Activated CD4-positive, alpha-beta T cell treated with anti-CD3 and anti-CD28 coated beads, Interleukin-2, Interleukin-4, amounts not matched to agents 100 ng/mL and 50 ng/mL, durations not matched to agents 16 hours and 8 hours (primary cell): ENCODE results near the gene SVOP.
"Not testable (repeated sequence)": the region's sequence is repeated elsewhere in the genome, so short reads cannot be mapped to it uniquely, and the experiment has no call there.

Source experiments
- DNase-seq: peaks from one replicate; pipeline ENCODE4 v3.0.0-alpha.2; 2020; ENCODE audit warnings: low spot score

The SVOP gene

GRCh38 chr12:108886873-108887629, 133.8 kb downstream of the SVOP start:
- no peak for DNase-seq

GRCh38 chr12:108884116-108885012, 136.5 kb downstream of the SVOP start:
- peak; percentile 68 for DNase-seq

DNA sequence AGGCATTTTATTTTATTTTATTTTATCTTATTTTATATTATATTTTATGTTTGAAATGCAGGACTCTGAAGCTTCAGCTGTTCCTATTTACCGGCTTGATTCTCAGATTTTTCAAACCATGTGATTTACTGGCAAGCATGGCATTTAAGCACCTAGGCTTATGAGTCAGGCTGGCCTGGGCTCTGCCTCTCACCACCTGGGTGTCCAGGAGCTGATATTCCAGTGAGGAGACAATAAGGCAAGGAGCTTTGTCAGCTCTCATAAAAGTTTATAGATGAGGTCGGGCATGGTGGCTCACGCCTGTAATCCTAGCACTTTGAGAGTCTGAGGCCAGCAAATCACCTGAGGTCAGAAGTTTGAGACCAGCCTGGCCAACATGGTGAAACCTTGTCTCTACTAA, 138.9 kb downstream of the SVOP start:
- DNase-seq = no peak

DNA sequence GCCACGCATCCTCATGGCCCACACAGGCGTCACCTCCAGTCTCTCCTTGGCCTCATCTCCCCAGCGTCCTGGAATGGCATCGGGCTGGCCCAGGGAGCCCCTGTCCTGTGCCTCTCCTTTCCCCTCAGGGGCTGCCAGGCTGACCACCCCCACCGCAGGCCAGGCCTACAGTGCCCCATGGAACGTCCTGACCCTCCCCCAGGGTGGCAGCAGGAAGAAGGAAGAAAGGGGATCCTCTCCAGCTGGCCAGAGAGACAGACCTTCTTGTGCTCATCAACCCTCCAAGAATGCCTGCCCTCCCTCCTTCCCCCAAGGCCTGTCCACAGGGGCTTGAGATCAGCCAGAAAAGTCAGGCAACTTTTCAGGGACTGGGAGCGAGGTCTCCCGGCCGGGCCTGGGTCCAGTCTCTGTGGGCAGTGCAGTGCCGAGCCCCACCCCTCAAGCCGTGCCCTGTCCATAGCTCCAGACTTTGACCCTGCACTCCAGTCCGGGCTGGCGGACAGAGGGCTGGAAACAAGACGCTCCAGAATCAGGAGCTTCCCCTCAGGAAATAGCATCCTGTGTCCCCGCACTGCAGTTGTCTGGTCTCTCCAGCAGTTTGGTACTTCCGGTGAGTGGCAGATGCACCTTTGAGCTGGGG, 141.1 kb downstream of the SVOP start, which contains the start of gene DAO:
Gene DAO (plus strand): TSS at position 478 of the 640 bp plus-strand sequence. CDS start 4,915 bp downstream, outside the sequence.
- DNase-seq = no peak

GRCh38 chr12:108876550-108876949, 144.3 kb downstream of the SVOP start:
- no peak for DNase-seq

GRCh38 chr12:108875682-108876361, 145.0 kb downstream of the SVOP start:
- DNase-seq = no peak

DNA sequence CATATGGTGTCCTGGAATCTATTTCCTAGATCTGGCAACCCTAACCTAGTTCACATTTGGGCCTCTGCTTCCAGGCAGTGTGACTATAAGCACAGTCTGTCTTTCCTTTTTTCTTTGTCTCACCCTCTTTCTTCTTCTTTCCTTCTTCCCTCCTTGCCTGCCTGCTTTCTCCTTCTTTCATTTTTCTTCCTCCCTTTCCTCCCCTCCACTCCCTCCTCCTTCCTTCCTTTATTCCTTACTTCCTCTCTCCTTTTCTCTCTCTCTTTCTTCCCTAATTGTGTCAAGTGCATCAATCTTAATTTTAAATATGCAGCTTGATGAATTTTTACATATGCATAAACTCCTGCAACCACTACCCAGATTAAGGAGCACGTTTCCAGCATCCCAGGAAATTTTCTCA, 145.6 kb downstream of the SVOP start:
- DNase-seq = no peak

DNA sequence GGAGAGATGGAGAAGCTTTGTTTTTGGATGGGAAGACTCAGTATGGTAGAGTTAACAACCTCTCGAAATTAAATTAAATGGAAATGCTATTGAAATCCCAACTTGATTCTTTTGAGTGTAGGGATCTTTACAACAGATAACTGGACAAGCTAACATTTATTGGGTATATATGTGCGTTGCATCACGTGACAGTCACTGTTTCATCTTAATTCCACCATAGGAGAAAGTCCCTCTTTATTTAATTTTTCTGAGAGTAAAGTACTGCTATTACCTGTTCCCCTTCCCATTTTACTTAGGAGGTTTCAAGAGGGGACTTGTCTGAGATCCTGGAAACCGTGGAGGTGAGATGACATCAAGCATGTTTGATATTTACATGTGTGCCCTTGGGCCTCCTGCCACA, 152.1 kb downstream of the SVOP start:
- no peak for DNase-seq

- DNase-seq = not testable (repeated sequence)
These were observed 154.8 kb downstream of the SVOP start for GRCh38 chr12:108866083-108866482.

DNA sequence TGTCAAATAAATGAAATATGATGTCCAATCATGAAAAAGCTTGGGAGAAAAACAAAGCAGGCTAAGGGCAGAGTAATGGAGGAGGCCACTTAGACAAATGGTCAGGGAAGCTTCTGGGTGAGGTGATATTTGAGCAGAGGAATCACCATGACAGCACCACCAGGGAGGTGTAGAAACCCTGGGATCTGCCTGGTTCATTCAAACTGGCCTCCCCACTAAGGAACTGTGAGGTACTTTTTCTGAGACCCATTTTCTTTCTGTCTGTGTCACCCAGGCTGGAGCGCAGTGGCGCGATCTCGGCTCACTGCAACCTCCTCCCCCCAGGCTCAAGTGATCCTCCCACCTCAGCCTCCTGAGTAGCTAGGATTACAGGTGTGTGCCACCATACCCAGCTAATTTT, 155.7 kb downstream of the SVOP start:
- DNase-seq = no peak

- no peak for DNase-seq
These were observed 158.3 kb downstream of the SVOP start for GRCh38 chr12:108862588-108862959.

- DNase-seq = no peak
These were observed 158.8 kb downstream of the SVOP start for GRCh38 chr12:108861878-108862587.

- no peak for DNase-seq
These were observed 160.4 kb downstream of the SVOP start for GRCh38 chr12:108860443-108860842.

DNA sequence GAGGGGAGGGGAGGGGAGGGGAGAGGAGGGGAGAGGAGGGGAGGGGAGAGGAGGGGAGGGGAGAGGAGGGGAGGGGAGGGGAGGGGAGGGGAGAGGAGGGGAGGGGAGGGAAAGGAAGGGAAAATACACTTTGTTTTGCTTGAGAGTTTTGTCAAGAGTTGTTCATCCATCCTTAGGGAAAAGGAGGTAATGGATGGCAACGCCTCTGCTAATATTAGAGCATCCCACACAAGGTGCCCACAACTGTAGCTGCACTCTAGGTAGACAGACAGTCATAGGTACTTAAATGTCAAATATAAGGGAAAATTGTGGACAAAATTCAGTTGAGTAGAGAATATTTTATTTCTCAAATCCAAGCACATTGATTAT, 161.0 kb downstream of the SVOP start:
- no peak for DNase-seq

GRCh38 chr12:108859141-108859922, 161.5 kb downstream of the SVOP start:
- not testable (repeated sequence) for DNase-seq

- no peak for DNase-seq
These were observed 162.4 kb downstream of the SVOP start for GRCh38 chr12:108858311-108859074.
